Vagina (tissue), 2 donors: ENCODE results near the gene GDPD1.

Experiments
- CTCF ChIP-seq, 3 experiments: fragments of 450-650 bp in 2 of 3; fragments of 200-600 bp in 1 of 3; sonication (generic) in 1 of 3; IDR thresholded peaks; one replicate each; pipeline ENCODE4 v1.5.1; 2017 to 2019; ENCODE audit warnings: antibody characterized with exemption in 3 of 3, mild to moderate bottlenecking in 2 of 3, moderate library complexity in 2 of 3
- POLR2A ChIP-seq, 2 donors: fragments of 450-650 bp; IDR thresholded peaks; one replicate each; pipeline ENCODE4 v1.6.1; 2017; ENCODE audit warnings: antibody characterized with exemption in 2 of 2, mild to moderate bottlenecking in 2 of 2, moderate library complexity in 2 of 2
- POLR2AphosphoS5 ChIP-seq, 2 donors: sonication (generic); formaldehyde crosslinking; IDR thresholded peaks; one replicate each; pipeline ENCODE4 v1.9.0; 2017; ENCODE audit warnings: antibody characterized with exemption in 2 of 2, mild to moderate bottlenecking in 2 of 2, low read depth in 1 of 2; ENCODE audit not compliant: insufficient read depth in 1 of 2

GRCh38 chr17:59298521-59298920 is 78.2 kb downstream of the GDPD1 start:
- TF ChIP-seq CTCF (IDR thresholded peaks at IDR 0.05) (no peak), POLR2AphosphoS5 (IDR thresholded peaks at IDR 0.05; ENCODE audit: insufficient read depth in 1 of 2, low read depth in 1 of 2) (no peak), POLR2A (IDR thresholded peaks at IDR 0.05) (no peak)
